Left hindlimb (tissue), 1 donor: ENCODE results near the gene CDK4.
"Not testable (repeated sequence)": the region's sequence is repeated elsewhere in the genome, so short reads cannot be mapped to it uniquely, and the experiment has no call there.

Experiments used
- DNase-seq: peaks from one replicate; pipeline ENCODE4 v3.0.0-alpha.2; 2018

Gene CDK4

GRCh38 chr12:57722716-57723629 is 29.1 kb downstream of the CDK4 start:
- no peak for DNase-seq

GRCh38 chr12:57721846-57722608 is 30.1 kb downstream of the CDK4 start:
- not testable (repeated sequence) for DNase-seq

- no peak for DNase-seq
Observed at GRCh38 chr12:57720606-57721595, 31.2 kb downstream of the CDK4 start.

- DNase-seq: no peak
Observed at GRCh38 chr12:57719777-57720605, 32.1 kb downstream of the CDK4 start.

GRCh38 chr12:57718641-57719528 is 33.2 kb downstream of the CDK4 start:
- DNase-seq: no peak

GRCh38 chr12:57717846-57718640 is 34.1 kb downstream of the CDK4 start:
- no peak for DNase-seq

- no peak for DNase-seq
Observed at GRCh38 chr12:57717131-57717530, 35.0 kb downstream of the CDK4 start.

- DNase-seq: no peak
Observed at GRCh38 chr12:57716305-57716704, 35.8 kb downstream of the CDK4 start.

GRCh38 chr12:57715786-57716185 is 36.3 kb downstream of the CDK4 start:
- no peak for DNase-seq

- DNase-seq: not testable (repeated sequence)
Observed at GRCh38 chr12:57715036-57715748, 36.9 kb downstream of the CDK4 start.

- DNase-seq: no peak
Observed at GRCh38 chr12:57713209-57713608, 38.9 kb downstream of the CDK4 start.

GRCh38 chr12:57712701-57713100 is 39.4 kb downstream of the CDK4 start:
- DNase-seq: no peak

- no peak for DNase-seq
Observed at GRCh38 chr12:57708296-57708695, 43.8 kb downstream of the CDK4 start.

GRCh38 chr12:57707250-57707649 is 44.9 kb downstream of the CDK4 start:
- no peak for DNase-seq

- DNase-seq: no peak
Observed at GRCh38 chr12:57700317-57700716, 51.8 kb downstream of the CDK4 start.

- no peak for DNase-seq
Observed at GRCh38 chr12:57698414-57698813, 53.7 kb downstream of the CDK4 start.
